Activated naive CD4-positive, alpha-beta T cell (primary cell): ENCODE measurements around the gene BARX1.

Experiments
- DNase-seq, 4 experiments: peaks; one replicate each; lab custom pipeline; 2025; lab: John Stamatoyannopoulos, UW

Gene BARX1

DNA sequence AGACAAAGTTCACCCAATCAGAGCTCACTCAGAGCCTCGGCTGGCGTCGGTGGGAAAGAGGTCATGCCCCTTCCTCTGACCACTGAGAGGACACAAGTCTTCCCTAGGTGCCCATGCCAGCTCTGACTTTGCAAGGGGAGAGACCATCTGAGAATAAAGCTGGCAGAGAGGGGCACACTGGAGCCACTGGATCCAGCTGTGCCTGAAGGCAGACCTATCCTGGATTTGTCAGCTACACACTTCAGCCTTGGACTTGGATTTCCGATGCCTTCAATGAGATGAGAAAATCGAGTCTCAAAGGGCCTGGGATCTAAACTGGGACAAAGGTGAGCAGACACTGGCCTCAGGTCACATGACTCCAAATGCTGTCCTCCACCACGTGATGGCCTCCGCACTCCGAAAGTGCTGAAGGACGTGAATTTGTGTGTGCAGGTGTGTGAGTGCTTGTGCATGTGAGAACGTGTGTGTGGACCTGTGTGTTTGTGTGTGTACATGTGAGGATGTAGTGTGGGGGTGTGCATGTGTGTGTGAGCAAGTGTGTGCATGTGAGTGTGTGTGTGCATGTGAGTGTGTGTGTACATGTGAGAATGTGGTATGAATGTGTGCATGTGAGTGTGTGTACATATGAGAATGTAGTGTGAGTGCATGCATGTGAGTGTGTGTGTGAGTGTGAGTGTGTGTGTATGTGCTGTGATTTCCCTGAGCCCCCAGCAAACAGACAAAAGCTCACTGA is 37.9 kb downstream of the BARX1 start:
- no peak for DNase-seq

DNA sequence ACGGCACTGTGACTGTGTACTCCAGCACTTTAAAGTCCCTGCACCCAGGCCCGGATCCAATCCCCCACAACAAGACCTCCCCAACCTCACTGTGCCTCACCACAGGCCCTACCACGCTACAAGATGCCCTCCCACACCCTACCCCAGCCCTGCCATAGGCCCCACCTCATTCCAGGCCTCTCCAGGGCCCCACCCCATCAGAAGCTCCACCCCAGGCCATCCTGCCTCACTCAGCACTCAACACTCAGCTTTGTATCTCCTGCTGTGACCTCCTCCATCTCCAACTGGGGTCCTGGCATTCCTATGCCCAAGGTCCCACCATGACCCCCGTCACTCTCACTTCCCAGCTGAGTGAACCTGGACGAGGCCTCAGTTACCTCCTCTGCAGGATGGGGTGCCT is 38.8 kb downstream of the BARX1 start:
- no peak for DNase-seq

DNA sequence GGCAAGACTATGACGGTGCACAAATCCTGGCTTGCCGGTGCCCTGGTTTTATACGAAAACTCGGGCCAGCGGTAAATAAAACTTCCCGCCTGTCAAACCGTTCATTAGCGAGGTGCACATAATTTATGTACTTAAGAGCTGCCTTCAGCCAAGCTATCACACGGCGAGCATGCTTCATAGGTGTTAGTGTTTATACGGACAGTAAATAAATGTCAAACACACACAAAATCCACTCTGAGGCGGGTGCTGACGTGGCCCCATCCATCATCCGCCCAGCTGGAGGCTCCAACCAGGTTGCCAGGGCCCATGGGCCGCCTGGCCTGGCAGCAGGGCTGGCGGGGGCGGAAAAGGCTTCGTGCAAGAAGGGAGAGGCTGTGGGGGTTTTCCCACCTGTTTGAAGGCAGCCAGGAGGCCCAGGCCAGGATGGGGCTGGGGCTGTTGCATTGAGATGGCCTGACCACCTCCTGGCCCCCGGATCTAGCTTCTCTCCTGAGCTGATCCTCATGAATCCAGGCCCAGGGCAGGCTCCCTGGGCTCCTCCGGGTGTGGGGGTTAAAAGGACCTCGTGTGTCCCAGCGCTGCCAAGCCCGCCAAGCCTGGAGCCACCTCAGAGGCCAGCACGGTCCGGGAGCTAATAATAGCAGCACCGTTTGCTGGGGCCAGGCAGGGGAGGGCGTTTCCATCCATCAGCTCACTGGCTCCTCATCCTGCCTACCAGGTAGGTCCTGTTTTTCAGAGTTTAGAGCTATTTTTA is 43.2 kb downstream of the BARX1 start:
- DNase-seq = no peak

DNA sequence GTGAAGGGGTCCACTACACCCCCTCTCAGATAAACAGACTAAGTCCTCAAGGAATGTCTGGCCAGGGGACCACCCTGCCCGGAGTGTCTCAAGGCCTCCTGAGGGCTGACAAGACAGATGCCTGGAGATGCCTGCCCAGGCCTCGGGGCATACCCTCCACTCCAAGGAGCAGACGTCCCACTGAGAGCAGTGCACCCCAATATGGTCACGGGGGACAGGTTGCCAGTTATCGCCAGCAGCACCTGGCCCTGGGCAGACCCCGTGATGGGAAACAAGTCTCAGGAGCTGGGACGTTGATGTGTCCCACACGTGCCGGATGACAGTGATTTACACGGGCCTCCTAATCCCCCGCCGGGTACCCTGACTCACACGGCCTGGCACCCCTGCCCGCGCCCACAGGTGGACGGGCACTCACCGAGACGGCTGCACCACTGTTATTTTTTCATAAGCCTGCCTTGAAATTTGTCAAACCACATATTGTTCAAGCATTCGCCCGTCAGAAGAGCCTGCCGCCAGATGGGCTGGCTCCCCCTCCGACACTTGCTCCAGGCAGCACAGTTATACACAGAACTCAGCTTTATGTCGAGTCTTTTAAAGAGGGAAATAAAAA is 43.9 kb downstream of the BARX1 start:
- no peak for DNase-seq

GRCh38 chr9:93910598-93910997 is 44.6 kb downstream of the BARX1 start:
- no peak for DNase-seq

DNA sequence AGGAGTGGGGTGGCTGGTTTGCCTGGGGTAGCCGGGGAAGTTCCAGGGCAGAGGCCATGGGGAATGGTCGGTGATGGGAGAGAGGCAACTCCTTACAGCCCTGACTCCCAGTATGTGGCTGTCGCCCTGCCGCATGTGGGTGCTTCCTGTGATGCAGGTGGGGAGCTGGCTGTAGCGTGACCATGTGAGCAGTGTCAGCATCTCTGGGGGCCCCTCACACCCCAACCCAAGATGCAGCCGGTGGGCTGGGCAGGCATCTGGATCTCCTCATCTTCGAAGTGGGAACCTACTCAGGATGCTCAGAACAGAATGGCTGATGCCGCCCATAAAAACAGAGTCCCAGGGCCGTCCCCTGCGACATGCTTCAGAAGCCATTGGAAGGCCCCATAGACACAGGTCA is 45.0 kb downstream of the BARX1 start:
- no peak for DNase-seq

DNA sequence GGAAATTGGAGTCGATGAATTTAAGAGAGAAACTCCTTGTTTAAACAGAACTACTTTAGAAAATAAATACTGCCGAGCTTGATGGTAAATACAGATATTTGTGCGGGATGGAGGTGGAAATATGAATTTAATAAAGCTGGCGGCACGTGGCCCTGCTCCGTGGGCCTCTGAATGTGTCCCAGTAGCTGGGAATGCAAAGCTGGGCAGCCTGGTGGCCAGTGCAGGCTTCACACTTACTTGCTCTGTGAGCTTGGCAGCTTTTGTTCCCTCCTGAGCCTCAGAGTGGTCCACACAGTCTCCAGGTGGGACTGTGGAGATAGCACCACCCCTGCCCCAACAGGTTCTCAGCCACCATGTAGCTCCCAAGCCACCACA is 45.9 kb downstream of the BARX1 start:
- no peak for DNase-seq

- no peak for DNase-seq
These were observed 46.4 kb downstream of the BARX1 start for GRCh38 chr9:93908591-93909241.

GRCh38 chr9:93907551-93908199 is 47.5 kb downstream of the BARX1 start:
- DNase-seq = no peak

DNA sequence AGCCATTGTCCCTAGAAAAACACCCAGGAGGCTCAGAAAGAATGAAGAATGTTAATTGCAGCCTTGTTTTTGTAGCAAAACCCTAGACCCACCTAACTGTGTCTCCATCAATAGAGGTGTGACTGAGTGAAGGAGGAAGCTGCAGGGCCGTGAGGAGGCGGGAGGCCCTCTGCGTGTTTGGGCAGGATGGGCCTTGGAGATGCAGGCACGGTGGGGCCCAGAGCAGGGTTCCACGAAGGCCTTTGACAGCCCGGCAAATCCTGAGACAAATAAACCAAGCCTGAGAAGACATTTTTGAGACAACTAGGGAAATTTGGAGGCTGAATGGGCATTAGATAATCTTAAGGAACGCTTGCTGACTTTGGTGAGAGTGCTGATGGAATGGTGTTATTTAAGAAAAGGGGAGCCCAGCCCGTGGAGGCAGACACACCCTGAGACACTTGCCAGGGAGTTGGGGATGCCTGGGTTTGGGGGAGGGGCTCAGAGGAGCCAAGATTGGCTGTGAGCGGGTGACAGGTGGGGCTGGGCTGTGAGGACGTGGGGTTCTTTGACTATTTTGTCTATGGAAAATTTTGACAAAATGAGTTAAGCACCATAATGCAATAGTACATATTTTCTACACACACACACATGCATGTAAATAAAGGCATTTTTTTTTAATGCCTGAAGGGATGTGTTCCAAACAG is 48.8 kb downstream of the BARX1 start:
- no peak for DNase-seq

- no peak for DNase-seq
These were observed 49.6 kb downstream of the BARX1 start for GRCh38 chr9:93905473-93906133.

DNA sequence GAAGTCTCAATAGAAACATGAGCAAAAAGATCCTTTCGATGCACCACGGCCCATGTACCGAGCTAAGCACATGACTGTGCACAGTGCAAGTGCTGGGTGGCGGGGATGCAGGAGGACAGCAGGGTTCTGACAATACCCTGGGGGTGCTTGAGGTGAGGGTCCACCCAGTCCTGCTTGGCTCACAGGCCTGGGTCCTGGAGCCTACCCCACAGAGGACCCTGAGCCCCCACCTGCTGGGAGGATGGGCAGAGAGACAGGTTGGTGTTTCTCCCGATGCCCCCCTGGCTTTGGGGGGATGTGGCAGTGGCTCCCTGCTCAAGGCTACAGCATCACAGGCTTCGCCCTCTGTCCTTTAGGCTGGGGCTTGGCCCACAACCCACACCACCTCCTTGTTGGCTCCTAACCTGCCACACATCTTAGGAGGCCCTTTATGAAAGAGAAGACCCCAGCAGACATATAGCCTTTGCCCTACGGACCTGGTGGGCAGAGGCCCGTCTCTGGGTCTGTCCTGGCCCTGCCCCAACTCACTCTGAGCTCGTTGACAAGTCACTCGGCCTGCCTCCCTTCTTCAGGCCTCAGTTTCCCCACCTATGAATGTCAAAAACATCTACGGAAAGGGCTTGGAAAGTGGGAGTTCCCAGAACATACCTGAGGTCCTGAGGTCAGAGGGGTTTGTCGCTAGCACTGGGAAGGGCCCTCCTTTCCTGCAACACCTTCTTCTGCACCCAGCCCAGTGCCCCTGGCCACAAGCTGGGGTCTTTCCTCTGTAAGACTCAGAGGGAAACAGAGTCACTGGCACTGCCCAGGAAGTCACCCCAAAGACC is 50.3 kb downstream of the BARX1 start:
- no peak for DNase-seq

DNA sequence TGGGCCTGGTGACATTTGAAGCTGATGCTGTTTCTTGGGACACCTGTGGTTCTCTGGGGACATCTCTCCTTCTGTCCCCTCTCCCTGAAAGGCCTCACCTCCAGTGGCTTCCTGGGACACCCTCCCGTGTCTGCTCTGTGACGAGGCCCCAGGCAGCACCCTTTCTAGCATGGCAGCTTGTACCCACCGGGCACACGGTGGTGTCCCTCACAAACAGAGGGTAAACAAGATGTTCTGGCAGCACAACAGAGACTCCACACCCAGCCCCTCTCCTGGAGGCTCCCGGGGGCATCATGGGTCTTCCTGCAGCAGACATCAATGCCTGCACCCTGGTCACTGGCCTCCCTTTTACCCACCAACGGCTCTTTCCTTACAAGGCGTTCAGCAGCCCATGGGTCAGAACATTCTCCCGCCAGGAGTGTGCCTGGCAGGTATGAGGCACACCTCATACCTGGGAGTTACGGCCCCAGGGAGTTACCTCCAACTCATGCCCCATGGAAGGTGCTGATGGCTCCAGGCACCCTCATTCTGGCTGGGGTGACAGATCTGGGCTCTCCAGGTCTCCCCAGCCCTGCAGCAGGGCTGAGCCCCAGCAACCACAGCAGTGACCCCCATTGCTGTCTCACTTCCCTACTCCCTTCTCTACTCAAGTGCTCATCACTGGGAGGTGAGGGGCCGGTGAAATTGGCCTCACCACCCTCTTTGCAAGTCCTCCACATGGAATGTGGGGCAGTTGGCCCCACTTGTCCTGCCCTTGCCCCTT is 51.1 kb downstream of the BARX1 start:
- no peak for DNase-seq

DNA sequence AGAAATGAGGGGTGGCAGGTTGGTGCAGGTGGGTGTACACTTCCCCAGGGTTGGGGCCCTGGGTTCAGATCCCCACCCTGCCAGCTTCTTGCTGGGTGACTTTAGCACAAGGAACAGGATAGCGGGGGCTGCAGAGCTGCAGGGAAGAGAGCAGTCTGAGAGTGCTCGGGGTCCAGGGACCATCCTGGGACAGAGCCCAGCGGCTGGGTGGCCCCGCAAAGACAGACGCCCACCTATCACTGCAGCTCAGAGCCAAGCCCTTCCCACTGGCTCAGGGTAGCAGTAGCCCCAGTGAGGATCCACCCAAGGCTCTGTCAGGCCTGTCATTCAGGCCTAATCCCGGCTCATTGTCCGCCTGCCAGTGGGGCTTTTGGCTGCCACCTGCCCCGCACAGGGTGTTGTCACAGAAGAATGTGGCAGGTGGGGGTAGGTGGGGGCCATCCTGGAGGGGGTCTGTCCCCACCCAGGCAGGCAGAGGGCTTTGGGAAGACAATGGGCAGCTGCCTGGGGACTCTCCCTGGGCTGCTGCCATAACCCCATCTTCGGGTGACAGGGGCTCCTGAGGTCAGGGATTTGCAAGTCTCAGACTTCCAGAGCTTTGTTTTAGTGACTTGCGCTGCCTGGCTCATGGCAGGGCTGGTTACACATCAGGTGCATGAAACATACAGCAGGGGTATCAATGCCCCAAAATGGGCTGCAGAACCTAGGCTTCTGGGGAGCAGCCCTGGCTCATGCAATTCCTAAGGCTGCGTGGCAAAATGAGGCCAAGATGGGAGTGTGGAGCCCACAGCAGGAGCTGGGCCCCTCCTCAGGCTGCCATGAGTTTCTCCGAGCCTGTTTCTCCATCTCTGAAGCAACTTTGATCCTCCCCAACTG is 52.1 kb downstream of the BARX1 start:
- no peak for DNase-seq

GRCh38 chr9:93902051-93902779 is 52.9 kb downstream of the BARX1 start:
- DNase-seq = no peak
